HG03442 (cell line): ENCODE data around the gene PALM3.
A peak's percentile ranks its signal among the peaks of the same experiment; 100 is the strongest.
"Not testable (repeated sequence)": the region's sequence is repeated elsewhere in the genome, so short reads cannot be mapped to it uniquely, and the experiment has no call there.

ENCODE experiments used
- ATAC-seq: cut with Tn5 transposase; IDR thresholded peaks from one replicate; pipeline ENCODE4 v1.9.1; 2021; ENCODE audit warnings: mild to moderate bottlenecking, moderate library complexity; ENCODE audit not compliant: unreplicated experiment

PALM3 gene

DNA sequence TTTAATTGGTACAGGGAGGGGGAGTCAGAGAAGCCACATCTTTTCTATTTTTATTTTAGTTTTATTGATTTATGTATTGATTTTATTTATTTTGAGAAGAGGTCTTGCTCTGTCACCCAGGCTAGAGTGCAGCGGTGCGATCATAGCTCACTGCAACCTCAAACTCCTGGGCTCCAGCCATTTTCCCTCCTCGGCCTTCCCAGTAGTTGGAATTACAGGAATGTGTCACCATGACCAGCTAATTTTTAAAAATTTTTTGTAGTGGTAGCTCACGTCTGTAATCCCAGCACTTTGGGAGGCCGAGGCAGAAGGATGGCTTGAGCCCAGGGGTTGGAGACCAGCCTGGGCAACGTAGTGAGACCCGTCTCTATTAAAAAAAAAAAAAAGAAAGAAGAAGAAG is 26.2 kb downstream of the PALM3 start:
- no peak for ATAC-seq

DNA sequence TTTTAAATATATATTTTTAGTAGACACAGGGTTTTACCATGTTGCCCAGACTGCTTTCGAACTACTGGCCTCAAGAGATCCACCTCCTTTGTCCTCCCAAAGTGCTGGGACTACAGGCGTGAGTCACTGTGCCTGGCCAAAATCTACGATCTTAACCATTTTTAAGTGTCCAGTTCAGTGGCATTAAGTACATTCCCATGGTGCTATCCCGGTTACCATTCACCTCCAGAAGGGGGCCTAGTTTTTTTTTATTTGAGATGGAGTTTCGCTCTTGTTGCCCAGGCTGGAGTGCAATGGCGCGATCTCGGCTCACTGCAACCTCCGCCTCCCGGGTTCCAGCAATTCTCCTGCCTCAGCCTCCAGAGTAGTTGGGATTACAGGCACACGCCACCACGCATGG is 26.7 kb downstream of the PALM3 start:
- not testable (repeated sequence) for ATAC-seq

DNA sequence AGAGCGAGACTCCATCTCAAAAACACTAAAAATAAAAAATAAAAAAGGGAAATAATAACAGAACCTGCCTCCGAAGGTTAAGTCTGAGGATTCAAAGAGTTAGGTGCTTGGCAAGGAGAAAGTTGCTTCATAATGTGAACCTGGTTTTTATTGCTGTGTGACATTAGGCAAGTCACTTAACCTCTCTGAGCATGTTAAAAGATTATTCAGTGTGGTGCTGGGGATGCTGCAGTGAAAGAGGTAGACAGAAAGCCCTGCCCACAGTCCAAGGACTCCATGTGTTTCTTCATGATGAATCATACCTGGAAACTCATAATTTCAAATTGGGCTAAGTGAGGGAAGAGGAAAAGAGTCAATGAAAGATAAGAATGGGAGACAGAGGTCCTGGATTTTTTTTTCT is 27.9 kb downstream of the PALM3 start:
- ATAC-seq = no peak

DNA sequence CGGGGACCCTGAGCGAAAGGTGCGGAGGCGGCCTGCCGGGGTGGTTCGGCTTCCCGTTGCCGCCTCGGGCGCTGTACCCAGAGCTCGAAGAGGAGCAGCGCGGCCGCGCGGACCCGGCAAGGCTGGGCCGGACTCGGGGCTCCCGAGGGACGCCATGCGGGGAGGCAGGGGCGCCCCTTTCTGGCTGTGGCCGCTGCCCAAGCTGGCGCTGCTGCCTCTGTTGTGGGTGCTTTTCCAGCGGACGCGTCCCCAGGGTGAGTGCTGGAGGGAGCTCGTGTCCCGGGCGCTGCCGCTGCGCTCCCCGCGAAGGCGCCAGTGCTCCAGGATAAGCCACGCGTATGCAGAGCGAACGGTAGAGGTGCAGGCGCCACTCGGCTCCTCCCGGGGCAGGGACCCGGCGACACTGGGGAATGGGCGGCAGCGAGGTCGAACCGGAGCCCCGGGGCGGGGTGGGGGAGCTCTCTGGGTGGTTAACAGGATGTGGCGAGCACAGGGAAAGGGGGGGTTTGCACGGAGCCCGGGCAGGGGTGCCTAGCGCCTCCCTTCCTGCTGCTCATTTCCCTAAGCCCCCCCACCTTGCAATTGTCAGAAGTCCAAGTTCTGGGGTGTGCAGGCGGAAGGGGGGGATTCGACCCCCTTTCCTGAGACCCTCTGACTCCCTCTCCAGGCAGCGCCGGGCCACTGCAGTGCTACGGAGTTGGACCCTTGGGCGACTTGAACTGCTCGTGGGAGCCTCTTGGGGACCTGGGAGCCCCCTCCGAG is 30.0 kb downstream of the PALM3 start, which contains the start of gene IL27RA:
IL27RA (plus strand) TSS at position 44 of the 762 bp plus-strand sequence; CDS start at position 155, 111 bp downstream.
- peak; percentile 54 for ATAC-seq

DNA sequence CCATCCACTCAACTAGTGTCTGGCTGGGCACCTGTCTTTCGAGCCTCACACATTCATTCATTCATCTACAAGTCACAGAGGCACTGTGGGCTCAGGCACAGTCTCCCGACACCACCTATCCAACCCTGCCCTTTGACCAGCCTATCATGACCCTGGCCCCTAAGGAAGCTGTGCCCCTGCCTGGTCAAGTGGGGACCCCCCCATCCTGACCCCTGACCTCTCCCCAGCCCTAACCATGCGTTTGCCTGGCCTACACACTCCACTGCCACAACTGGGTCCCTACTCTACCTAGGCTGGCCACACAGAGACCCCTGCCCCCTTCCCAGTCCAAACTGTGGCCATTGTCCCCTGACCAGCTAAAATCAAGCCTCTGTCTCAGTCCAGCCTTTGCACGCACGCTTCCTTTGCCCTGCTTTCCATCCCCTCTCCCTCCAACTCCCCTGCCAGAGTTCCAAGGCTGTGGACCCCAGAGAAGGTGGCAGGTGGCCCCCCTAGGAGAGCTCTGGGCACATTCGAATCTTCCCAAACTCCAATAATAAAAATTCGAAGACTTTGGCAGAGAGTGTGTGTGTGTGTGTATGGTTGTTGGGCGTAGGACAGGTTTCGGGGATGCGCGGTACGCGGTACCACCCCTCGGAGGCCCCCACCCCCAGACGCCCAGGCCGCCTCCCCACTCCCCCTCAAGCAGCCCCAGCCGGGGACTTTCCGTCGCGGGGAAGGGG is 30.7 kb downstream of the PALM3 start:
- ATAC-seq = no peak

DNA sequence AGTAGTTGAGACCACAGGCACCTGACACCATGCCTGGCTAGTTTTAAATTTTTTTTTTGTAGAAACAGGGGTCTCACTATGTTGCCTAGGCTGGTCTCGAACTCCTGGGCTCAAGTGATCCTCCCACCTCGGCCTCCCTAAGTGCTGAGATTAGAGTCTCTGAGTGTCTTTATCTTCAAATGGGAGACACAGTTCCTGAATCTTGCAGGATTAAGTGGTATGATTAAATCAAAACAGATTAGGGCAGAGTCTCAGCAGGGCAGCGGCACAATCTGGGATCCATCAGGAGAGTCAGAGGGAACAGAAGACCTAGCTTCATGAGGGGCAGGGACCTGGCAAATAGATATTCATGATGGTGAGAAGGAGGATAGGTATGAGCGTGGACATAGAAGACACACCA is 33.0 kb downstream of the PALM3 start:
- no peak for ATAC-seq

DNA sequence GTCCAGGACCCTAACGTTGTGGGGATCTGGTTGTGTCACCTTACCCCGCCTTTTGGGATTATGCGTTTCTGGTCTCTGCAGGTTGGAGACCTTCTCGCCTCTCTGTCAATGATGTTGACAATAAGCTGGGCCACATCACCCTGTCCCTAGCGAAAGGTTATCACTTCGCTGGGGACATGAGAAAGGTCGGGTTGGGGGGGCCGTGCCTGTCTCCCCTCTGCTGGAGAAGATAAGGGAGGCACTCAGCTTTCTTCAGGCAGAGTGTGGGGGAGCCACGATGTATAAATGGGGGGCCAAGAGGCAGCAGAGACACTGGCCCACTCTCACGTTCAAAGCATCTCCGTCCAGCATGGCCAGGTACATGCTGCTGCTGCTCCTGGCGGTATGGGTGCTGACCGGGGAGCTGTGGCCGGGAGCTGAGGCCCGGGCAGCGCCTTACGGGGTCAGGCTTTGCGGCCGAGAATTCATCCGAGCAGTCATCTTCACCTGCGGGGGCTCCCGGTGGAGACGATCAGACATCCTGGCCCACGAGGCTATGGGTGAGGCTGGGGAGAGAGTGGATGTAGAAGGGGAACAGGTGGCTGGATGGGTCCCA is 33.9 kb downstream of the PALM3 start, which contains the start of gene RLN3:
RLN3 (plus strand) TSS at position 293 of the 595 bp plus-strand sequence; CDS start at position 350, 57 bp downstream.
- no peak for ATAC-seq

DNA sequence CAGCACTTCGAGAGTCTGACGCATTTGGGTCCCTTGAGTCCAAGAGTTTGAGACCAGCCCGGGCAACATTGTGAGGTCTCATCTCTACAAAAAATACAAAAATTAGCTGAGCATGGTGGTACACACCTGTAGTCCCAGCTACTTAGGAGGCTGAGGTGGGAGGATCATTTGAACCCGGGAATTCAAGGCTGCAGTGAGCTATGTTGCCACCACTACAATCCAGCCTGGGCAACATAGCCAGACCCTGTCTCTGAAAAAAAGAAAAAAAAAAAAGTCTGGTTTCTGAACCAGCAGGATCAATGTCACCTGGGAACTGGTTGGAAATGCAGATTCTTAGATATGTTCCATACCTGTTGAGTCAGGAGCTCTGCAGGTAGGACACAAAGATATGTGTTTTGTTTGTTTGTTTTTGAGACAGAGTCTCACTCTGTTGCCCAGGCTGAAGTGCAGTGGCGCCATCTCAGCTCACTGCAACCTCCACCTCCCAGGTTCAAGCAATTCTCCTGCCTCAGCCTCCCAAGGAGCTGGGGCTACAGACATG is 35.2 kb downstream of the PALM3 start:
- not testable (repeated sequence) for ATAC-seq

DNA sequence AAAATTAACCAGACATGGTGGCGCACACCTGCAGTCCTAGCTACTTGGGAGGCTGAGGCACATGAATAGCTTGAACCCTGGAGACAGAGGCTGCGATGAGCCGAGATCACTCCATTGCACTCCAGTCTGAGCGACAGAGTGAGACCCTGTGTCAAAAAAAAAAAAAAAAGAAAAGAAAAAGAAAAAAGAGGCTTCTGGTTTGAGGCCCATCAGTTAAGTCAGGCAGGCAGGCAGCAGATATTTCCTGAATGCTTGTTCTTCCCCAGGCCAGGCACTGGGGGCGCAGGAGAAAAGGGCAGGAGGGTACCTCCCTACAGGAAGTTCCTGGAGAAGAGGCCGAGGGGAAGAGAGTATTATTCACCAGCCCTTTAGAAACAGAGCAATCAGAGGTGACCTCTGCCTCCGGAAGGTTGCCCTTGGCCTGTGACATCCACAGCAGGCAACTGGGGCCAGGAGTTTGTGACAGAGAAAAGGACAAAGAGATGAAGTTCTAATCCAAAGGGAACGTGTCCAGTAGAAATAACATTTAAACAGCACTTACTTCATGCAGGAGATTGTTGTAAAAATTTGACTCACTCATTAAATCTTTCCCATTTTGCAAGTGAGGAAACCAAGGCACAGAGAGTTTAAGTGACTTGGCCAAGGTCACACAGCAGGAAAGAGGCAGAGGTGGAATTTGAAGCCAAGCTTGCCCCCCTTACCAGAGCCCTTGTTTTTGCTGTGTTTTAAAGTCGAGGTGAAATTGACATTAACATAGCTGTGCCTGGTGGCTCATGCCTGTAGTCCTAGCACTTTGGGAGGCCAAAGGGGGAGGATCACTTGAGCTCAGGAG is 38.3 kb downstream of the PALM3 start:
- no peak for ATAC-seq

DNA sequence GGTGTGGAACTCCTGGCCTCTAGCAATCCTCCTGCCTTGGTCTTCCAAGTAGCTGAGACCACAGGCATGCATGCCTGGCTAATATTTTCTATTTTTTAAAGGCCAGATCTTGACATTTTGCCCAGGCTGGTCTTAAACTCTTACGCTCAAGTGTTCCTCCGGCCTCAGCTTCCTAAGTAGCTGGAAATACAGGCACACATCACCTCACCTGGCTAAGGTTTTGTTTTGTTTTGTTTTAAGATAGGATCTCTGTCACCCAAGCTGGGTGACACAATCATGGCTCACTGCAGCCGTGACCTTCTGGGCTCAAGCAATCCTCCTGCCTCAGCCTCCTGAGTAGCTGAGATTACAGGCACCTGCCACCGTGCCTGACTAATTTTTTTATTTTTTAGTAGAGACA is 39.4 kb downstream of the PALM3 start:
- ATAC-seq = no peak

DNA sequence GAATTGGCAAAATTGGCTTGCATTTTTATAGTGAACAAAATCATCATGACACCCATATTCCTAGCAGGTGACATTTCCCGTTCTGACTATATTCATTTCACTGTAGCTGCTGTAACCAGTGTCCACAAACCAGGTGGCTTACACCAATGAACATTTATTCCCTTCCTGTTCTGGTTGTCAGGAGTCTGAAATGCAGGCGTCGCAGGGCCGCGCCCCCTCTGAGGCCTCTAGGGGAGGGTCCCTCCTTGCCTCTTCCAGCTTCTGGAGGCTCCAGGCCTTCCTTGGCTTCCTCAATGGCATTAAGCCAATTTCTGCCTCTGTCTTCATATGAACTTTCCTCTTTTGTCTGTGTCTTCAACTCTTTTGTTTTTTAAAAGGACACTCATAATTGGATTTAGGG is 40.4 kb downstream of the PALM3 start:
- no peak for ATAC-seq

DNA sequence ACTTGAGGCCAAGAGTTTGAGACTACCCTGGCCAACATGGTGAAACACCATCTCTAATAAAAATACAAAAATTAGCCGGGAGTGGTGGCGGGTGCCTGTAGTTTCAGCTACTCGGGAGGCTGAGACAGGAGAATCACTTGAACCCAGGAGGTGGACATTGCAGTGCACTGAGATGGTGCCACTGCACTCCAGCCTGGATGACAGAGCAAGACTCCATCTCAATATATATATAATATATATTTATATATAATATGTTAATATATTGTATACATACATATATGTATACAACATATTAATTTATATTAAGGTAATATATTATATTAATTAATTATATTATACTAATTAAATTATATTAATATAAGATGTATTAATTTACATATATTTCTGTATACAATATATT is 42.1 kb downstream of the PALM3 start:
- not testable (repeated sequence) for ATAC-seq

DNA sequence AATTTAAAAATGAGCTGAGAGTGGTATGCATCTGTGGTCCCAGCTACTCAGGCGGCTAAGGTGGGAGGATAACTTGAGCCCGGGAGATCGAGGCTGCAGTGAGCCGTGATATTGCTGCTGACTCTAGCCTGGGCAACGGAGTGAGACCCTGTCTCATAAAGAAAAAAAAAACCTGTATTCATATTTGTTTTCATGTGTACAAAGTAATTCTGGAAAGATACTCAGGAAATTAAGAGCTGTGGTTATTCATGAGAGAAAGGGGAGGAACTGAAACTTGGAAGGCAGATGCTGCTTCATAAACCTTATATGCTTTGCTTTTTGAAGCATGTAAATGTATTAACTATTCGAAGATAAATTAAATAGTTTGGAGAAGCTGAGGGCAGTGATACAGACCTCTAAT is 42.8 kb downstream of the PALM3 start:
- ATAC-seq = no peak

DNA sequence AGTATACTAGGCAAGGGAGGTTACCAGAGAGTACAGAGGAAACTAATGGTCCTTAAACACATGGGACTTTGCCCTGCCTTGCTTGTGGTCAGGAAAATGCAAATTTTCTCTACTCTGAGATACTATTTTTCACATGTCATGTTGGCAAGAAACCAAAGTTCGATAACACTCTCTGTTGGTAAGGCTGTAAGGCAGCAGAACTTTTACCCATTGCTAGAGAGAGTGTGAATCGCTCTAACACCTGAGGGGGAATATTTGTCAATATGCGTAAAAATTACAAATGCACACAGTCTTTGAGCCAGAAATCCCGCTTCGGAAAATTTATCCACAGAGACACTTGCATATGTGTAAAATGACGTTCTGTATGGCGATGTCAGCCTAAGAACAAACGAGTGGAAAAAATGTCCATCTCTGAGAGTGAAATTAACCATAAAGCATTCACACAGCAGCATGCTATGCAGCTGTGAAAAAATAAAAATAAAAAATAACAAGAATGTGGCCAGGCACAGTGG is 46.3 kb downstream of the PALM3 start:
- ATAC-seq = peak; percentile 73

DNA sequence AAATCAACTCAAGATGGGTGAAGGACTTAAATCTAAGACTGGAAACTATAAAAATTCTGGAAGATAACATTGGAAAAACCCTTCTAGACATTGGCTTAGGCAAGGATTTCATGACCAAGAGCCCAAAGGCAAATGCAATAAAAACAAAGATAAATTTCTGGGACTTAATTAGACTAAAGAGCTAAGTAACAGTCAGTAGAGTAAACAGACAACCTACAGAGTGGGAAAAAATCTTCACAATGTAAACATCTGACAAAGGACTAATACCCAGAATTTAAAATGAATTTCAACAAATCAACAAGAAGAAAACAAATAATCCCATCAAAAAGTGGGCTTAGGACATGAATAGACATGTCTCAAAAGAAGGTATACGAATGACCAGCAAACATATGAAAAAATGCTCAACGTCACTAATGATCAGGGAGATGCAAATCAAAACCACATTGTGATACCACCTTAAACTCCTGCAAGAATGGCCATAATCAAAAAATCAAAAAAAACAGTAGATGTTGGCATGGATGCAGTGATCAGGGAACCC is 49.4 kb downstream of the PALM3 start:
- ATAC-seq = no peak

DNA sequence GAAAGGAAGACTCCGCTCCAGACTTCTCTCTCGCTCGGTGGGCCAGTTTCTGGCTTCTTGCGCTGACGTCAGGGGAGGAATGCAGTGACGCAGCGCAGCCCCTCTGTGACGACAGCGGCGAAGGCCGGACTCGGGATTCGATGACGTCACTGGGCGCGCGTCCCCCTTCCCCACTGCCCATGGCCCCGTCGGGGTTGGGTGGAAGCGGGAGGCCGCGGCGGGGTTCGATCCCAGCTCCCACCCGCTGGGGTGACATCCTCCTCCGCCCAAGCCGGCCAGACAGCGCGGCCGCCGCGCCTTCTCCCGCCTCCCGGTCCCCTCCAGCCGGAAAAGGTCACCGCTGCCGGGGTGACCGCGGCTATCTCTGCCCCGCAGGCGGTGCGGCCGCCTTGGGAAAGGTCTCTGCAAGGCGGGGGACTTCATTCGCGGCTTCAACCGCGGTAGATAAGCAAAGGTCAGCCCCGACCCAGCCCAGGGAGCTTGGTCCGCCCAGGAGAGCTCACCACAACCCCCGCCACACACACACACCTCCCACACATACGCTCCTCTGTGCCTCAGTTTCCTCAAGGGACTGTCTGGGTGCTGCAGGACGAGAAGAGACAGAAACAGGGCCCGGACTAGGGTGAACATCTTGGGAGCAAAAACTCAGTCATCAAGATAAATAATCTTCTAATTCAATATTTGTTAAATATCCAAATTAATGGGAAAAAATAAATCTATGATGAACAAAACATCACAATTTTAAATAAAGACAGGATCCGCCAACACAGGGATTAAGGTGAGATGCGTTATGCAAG is 54.9 kb downstream of the PALM3 start:
- peak; percentile 28 for ATAC-seq

DNA sequence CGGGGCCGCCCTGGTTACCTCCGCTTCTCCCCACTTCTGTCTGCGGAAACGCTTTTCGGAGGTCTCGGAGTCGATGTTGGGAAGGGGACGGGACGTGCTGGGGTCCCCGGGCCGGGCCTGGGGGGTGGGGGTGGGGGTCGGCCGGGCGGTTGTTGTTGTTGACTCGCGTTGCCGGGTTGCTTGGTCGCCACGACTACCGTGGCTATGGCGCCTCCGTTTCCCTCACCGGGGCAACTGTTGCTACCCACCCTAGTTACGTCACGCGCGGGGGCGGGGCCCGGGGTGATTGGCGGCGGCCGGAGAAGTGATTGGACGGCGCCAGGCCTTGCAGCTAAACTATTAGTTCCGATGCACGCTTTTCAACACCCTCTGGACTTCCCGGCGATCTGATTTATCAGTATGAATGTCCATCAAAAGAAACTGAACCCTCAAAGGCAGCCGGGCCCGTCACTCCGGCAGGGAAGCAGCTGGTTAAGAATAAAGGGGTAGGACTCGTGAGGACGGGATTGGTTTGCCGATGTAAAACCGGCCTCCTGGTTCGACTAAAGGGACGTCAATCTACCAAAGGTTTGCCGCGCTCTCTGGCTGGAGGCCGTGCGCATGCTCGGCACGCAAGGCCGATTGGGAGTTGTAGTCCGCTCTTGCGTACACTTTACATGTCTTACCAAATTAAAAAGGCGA is 55.7 kb downstream of the PALM3 start, which contains the start of gene RFX1:
RFX1 (minus strand) TSS at position 236 of the 681 bp plus-strand sequence. CDS start 12,477 bp downstream, outside the sequence.
- peak; percentile 70 for ATAC-seq

DNA sequence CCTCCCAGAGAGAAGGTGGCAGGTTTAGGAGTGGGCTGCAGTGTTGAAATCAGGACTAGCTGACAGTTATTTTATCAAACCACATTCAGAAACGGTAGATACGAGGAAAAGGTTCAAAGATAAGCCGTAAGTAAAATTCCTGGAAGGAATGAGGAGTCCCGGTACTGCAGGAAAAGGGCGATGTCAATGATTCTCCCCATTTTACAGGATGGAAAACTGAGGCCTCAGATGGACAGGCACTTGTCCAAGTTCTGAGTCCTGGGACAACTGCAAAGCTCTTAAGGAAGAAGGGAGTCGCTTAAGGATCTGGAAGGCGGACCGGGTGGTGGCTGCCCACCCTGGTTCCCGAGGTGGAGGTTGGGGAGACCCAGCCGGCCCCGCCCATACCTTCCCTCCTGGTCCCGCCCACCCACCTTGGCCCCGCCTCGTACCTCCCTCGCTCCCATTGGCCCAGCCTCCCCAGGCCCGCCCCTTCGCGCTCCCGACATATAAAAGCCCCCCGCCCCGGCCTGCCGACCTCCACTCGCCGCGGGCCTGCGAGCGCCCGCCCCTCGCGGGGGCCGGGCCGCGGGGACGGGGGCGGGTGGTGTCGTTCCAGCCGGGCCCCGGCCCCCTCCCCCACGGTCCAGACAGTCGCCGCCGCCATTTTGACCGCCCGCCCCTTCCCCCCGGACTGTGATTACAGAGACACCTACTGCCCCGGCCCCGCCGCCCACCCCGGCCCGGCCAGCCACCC is 56.4 kb downstream of the PALM3 start:
- ATAC-seq = peak; percentile 31
